Measurements from ENCODE around the gene MED8. TPM values are rescaled to one million over a fixed set of nuclear protein-coding genes. Genes with fewer than 3 reads are reported as not detected.
"Not testable (repeated sequence)": the region's sequence is repeated elsewhere in the genome, so short reads cannot be mapped to it uniquely, and the experiment has no call there.

Gene MED8
- total RNA-seq, 2 experiments from 2014 or later = 45.8 to 45.9 TPM

- CTCF ChIA-PET = no interaction called here
- peak; percentile 1 for DNase-seq
- H3K9me3 Mint-ChIP-seq = no peaks in the 10 kb centered on the region
- no peak overlapping the region for H3K4me3 Mint-ChIP-seq
- intact Hi-C loops (cut with micrococcal nuclease) = loop anchor here (10.0 kb wide), 1 partner anchor 344 kb away; no protein-coding TSS in a partner anchor
- no peak overlapping the region for H3K27ac Mint-ChIP-seq
- H3K27me3 Mint-ChIP-seq (ENCODE audit: low read depth) = no peaks in the 10 kb centered on the region
- H3K36me3 Mint-ChIP-seq (ENCODE audit: low read depth) = peaks cover 6% of the 10 kb centered on the region
- H3K4me1 Mint-ChIP-seq (ENCODE audit: low read depth) = no peaks in the 10 kb centered on the region
Observed at GRCh38 chr1:43418858-43419257, 29.3 kb upstream of the MED8 start.

GRCh38 chr1:43415901-43416300 is 26.3 kb upstream of the MED8 start:
- H3K9me3 Mint-ChIP-seq = no peaks in the 10 kb centered on the region
- no peaks in the 10 kb centered on the region for H3K4me1 Mint-ChIP-seq (ENCODE audit: low read depth)
- CTCF ChIA-PET = interaction anchor here (1.6 to 5.1 kb wide), 3 partner anchors 16 to 1263 kb away, joined by 3 to 35 read pairs (median 6); no protein-coding TSS in a partner anchor
- no peak overlapping the region for H3K27ac Mint-ChIP-seq
- H3K4me3 Mint-ChIP-seq = no peak overlapping the region
- H3K27me3 Mint-ChIP-seq (ENCODE audit: low read depth) = no peaks in the 10 kb centered on the region
- no peak for DNase-seq
- intact Hi-C loops (cut with micrococcal nuclease) = loop anchor here (2.0 to 10.0 kb wide), 2 partner anchors 341 to 501 kb away; no protein-coding TSS in a partner anchor
- H3K36me3 Mint-ChIP-seq (ENCODE audit: low read depth) = peaks cover 3% of the 10 kb centered on the region

- CTCF ChIA-PET = interaction anchor here (0.5 to 5.1 kb wide), 22 partner anchors 9 to 1265 kb away, joined by 3 to 35 read pairs (median 4); partner anchors contain the start of gene CDC20
- H3K9me3 Mint-ChIP-seq = no peaks in the 10 kb centered on the region
- H3K36me3 Mint-ChIP-seq (ENCODE audit: low read depth) = peaks cover 5% of the 10 kb centered on the region
- H3K27ac Mint-ChIP-seq = no peak overlapping the region
- no peak overlapping the region for H3K4me3 Mint-ChIP-seq
- no peaks in the 10 kb centered on the region for H3K4me1 Mint-ChIP-seq (ENCODE audit: low read depth)
- no peaks in the 10 kb centered on the region for H3K27me3 Mint-ChIP-seq (ENCODE audit: low read depth)
- peak; percentile 73 for DNase-seq
- intact Hi-C loops (cut with micrococcal nuclease) = loop anchor here (1.0 to 10.0 kb wide), 3 partner anchors 187 to 500 kb away; no protein-coding TSS in a partner anchor
Observed at GRCh38 chr1:43414634-43415223, 25.1 kb upstream of the MED8 start.

- not testable (repeated sequence) for H3K27me3 Mint-ChIP-seq (ENCODE audit: low read depth)
Observed at GRCh38 chr1:43413426-43413825, 23.8 kb upstream of the MED8 start.

GRCh38 chr1:43410571-43410970 is 21.0 kb upstream of the MED8 start:
- CTCF ChIA-PET = interaction anchor here (0.6 kb wide), 1 partner anchor 240 kb away, joined by 3 read pairs; no protein-coding TSS in a partner anchor

More at GRCh38 chr1:43413426-43413825, 23.8 kb upstream of the MED8 start:
- H3K4me3 Mint-ChIP-seq; DNase-seq; H3K9me3 Mint-ChIP-seq; H3K4me1 Mint-ChIP-seq (ENCODE audit: low read depth); H3K27ac Mint-ChIP-seq: not testable (repeated sequence)
- peaks cover 13% of the 10 kb centered on the region for H3K36me3 Mint-ChIP-seq (ENCODE audit: low read depth)
- intact Hi-C loops (cut with micrococcal nuclease) = loop anchor here (10.0 kb wide), 1 partner anchor 339 kb away; no protein-coding TSS in a partner anchor
- CTCF ChIA-PET = interaction anchor here (1.6 to 5.1 kb wide), 2 partner anchors 15 to 187 kb away, joined by 3 to 35 read pairs; no protein-coding TSS in a partner anchor

GRCh38 chr1:43405876-43406234 is 16.3 kb upstream of the MED8 start:
- intact Hi-C loops (cut with micrococcal nuclease) = no loop called here
- DNase-seq = no peak
- no peak overlapping the region for H3K4me3 Mint-ChIP-seq
- H3K36me3 Mint-ChIP-seq (ENCODE audit: low read depth) = peaks cover 29% of the 10 kb centered on the region
- no peak overlapping the region for H3K27ac Mint-ChIP-seq
- H3K27me3 Mint-ChIP-seq (ENCODE audit: low read depth) = no peaks in the 10 kb centered on the region
- no peaks in the 10 kb centered on the region for H3K4me1 Mint-ChIP-seq (ENCODE audit: low read depth)
- CTCF ChIA-PET = interaction anchor here (1.1 kb wide), 1 partner anchor 9 kb away, joined by 3 read pairs; no protein-coding TSS in a partner anchor
- H3K9me3 Mint-ChIP-seq = no peaks in the 10 kb centered on the region

More at GRCh38 chr1:43410571-43410970, 21.0 kb upstream of the MED8 start:
- H3K27me3 Mint-ChIP-seq (ENCODE audit: low read depth) = no peaks in the 10 kb centered on the region
- H3K4me3 Mint-ChIP-seq = no peak overlapping the region
- no peaks in the 10 kb centered on the region for H3K4me1 Mint-ChIP-seq (ENCODE audit: low read depth)
- intact Hi-C loops (cut with micrococcal nuclease) = loop anchor here (10.0 kb wide), 1 partner anchor 336 kb away; no protein-coding TSS in a partner anchor
- H3K36me3 Mint-ChIP-seq (ENCODE audit: low read depth) = peaks cover 21% of the 10 kb centered on the region
- DNase-seq = no peak
- no peak overlapping the region for H3K27ac Mint-ChIP-seq
- no peaks in the 10 kb centered on the region for H3K9me3 Mint-ChIP-seq

- no peak for DNase-seq
- CTCF ChIA-PET = no interaction called here
- intact Hi-C loops (cut with micrococcal nuclease) = no loop called here
- H3K27me3 Mint-ChIP-seq (ENCODE audit: low read depth) = no peaks in the 10 kb centered on the region
- peaks cover 29% of the 10 kb centered on the region for H3K36me3 Mint-ChIP-seq (ENCODE audit: low read depth)
- no peaks in the 10 kb centered on the region for H3K4me1 Mint-ChIP-seq (ENCODE audit: low read depth)
- no peak overlapping the region for H3K4me3 Mint-ChIP-seq
- H3K27ac Mint-ChIP-seq = no peak overlapping the region
- no peaks in the 10 kb centered on the region for H3K9me3 Mint-ChIP-seq
Observed at GRCh38 chr1:43405219-43405875, 15.7 kb upstream of the MED8 start.

GRCh38 chr1:43404353-43404752 is 14.8 kb upstream of the MED8 start:
- intact Hi-C loops (cut with micrococcal nuclease) = no loop called here
- DNase-seq = no peak
- H3K27me3 Mint-ChIP-seq (ENCODE audit: low read depth) = no peaks in the 10 kb centered on the region
- CTCF ChIA-PET = no interaction called here
- peaks cover 25% of the 10 kb centered on the region for H3K36me3 Mint-ChIP-seq (ENCODE audit: low read depth)
- no peak overlapping the region for H3K27ac Mint-ChIP-seq
- H3K9me3 Mint-ChIP-seq = no peaks in the 10 kb centered on the region
- H3K4me3 Mint-ChIP-seq = no peak overlapping the region
- H3K4me1 Mint-ChIP-seq (ENCODE audit: low read depth) = no peaks in the 10 kb centered on the region

GRCh38 chr1:43402089-43402865 is 12.7 kb upstream of the MED8 start:
- intact Hi-C loops (cut with micrococcal nuclease) = no loop called here
- CTCF ChIA-PET = no interaction called here
- no peak overlapping the region for H3K4me3 Mint-ChIP-seq
- no peak overlapping the region for H3K27ac Mint-ChIP-seq
- H3K4me1 Mint-ChIP-seq (ENCODE audit: low read depth) = no peaks in the 10 kb centered on the region
- H3K36me3 Mint-ChIP-seq (ENCODE audit: low read depth) = peaks cover 19% of the 10 kb centered on the region
- H3K9me3 Mint-ChIP-seq = no peaks in the 10 kb centered on the region
- DNase-seq = no peak
- H3K27me3 Mint-ChIP-seq (ENCODE audit: low read depth) = no peaks in the 10 kb centered on the region

- peaks cover 13% of the 10 kb centered on the region for H3K36me3 Mint-ChIP-seq (ENCODE audit: low read depth)
- CTCF ChIA-PET = interaction anchor here (1.6 to 1.7 kb wide), 2 partner anchors 14 to 174 kb away, joined by 4 to 6 read pairs; no protein-coding TSS in a partner anchor
- H3K4me1 Mint-ChIP-seq (ENCODE audit: low read depth); H3K27ac Mint-ChIP-seq; H3K27me3 Mint-ChIP-seq (ENCODE audit: low read depth); H3K4me3 Mint-ChIP-seq; DNase-seq; H3K9me3 Mint-ChIP-seq; intact Hi-C loops (cut with micrococcal nuclease): not testable (repeated sequence)
Observed at GRCh38 chr1:43400441-43400840, 10.8 kb upstream of the MED8 start.

- Mint-ChIP-seq H3K27ac (no peak overlapping the region), H3K9me3 (no peaks in the 10 kb centered on the region), H3K36me3 (ENCODE audit: low read depth) (peaks cover 6% of the 10 kb centered on the region), H3K4me3 (no peak overlapping the region), H3K27me3 (ENCODE audit: low read depth) (no peaks in the 10 kb centered on the region), H3K4me1 (ENCODE audit: low read depth) (no peaks in the 10 kb centered on the region)
- intact Hi-C loops (cut with micrococcal nuclease) = no loop called here
- CTCF ChIA-PET = interaction anchor here (1.0 kb wide), 1 partner anchor 16 kb away, joined by 3 read pairs; no protein-coding TSS in a partner anchor
- no peak for DNase-seq
Observed at GRCh38 chr1:43398227-43398626, 8.6 kb upstream of the MED8 start.

- Mint-ChIP-seq H3K4me1 (ENCODE audit: low read depth) (peaks cover 10% of the 10 kb centered on the region), H3K27me3 (ENCODE audit: low read depth) (no peaks in the 10 kb centered on the region), H3K9me3 (no peaks in the 10 kb centered on the region), H3K36me3 (ENCODE audit: low read depth) (peaks cover 6% of the 10 kb centered on the region), H3K27ac (no peak overlapping the region), H3K4me3 (no peak overlapping the region)
- intact Hi-C loops (cut with micrococcal nuclease) = no loop called here
- no peak for DNase-seq
- CTCF ChIA-PET = no interaction called here
Observed at GRCh38 chr1:43396059-43396458, 6.5 kb upstream of the MED8 start.
